ENCODE measurements around the gene PRDM15. TPM values are rescaled to one million over a fixed set of nuclear protein-coding genes. Genes with fewer than 3 reads are reported as not detected.

The PRDM15 gene
- total RNA-seq, 1 experiment from 2014 or later = 3.0 TPM

DNA sequence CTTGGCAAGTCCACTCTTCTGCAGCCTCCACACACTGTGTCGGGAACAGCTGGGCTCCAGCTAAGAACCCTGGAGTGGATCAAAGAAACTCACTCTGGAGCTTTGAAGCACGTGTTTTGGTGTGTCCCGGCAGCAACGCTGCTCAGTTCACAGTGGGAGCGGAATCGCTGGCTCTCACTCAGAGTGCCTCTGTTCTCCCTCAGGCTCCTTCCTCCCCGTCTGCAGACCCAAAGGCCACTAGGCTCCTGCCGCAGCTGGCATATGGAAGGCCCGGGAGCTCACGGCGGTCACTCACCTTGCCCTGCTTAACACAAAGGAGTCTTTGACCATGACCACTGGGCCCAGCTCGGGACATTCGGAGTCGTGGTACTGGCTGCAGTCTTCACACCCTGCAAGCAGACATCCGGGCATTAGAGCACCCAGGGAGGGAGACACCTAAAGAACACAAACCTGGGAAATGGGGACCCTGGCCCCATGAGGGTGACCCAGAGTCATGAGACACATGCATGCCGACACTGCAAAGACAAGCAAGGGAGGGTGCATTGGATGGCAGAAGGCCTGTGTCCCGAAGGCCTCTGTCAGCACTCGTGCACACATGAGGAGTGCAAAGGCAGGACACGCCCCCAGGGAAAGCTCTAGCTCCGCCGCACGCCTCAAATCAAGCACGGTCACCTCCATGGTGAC lies 19.7 kb downstream of the PRDM15 start:
- no peaks in the 10 kb centered on the region for H3K9me3 ChIP-seq (ENCODE audit: low read length)
- H3K79me2 ChIP-seq (ENCODE audit: low read length) = no peaks in the 10 kb centered on the region
- no peak overlapping the region for H3K9ac ChIP-seq (ENCODE audit: low read length)
- no peak overlapping the region for H3K27ac ChIP-seq (ENCODE audit: low read length)
- H3K4me1 ChIP-seq (ENCODE audit: low read length) = peaks cover 31% of the 10 kb centered on the region
- peaks cover 33% of the 10 kb centered on the region; the same call in 1 of the 2 replicates for H4K20me1 ChIP-seq (ENCODE audit: insufficient read depth, low read depth, low read length)
- no peaks in the 10 kb centered on the region for H3K27me3 ChIP-seq (ENCODE audit: low read length)
- DNase-seq = no peak
- no peak overlapping the region for H3K4me3 ChIP-seq (ENCODE audit: low read length)
- H3K4me2 ChIP-seq (ENCODE audit: low read depth, low read length, poor library complexity, severe bottlenecking) = no peak overlapping the region
- no peak overlapping the region for H2AFZ ChIP-seq (ENCODE audit: low read length)
- H3K36me3 ChIP-seq (ENCODE audit: insufficient read depth, low read length) = no peaks in the 10 kb centered on the region
- no peaks in the 10 kb centered on the region for H3K9me2 ChIP-seq (replicated peaks; ENCODE audit: insufficient read depth, low read length)

GRCh38 chr21:41858466-41859296 lies 20.5 kb downstream of the PRDM15 start:
- H4K20me1 ChIP-seq (ENCODE audit: insufficient read depth, low read depth, low read length) = peaks cover 31% of the 10 kb centered on the region; the same call in 1 of the 2 replicates

DNA sequence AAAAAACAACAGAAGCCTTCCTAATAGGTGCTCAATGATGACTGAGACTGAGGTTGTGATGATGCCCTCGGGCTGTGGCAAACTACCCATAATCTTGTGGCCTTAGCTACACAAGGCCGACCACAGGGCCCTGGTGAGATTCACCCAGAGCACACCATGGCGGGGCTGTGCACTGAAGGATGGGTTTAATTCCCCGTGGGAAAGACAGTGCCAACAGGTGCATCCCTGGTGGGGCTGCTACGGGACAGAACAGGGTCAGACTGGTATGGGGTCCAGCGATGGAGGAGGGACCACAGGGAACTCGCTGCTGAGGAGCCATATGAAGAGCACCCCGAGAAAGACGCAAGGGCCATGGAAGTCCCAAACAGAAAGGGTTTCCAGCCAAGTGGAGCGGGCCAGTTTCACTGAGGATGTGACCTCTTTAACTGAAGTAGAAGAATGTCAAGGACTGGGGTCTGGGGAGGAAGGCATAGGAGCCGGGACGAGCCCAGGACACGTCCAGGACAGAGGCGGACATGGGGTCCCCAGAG lies 21.3 kb downstream of the PRDM15 start:
- H3K9me2 ChIP-seq (replicated peaks; ENCODE audit: insufficient read depth, low read length) = no peaks in the 10 kb centered on the region
- no peak for DNase-seq
- H3K27me3 ChIP-seq (ENCODE audit: low read length) = no peaks in the 10 kb centered on the region
- H2AFZ ChIP-seq (ENCODE audit: low read length) = no peak overlapping the region
- no peaks in the 10 kb centered on the region for H3K36me3 ChIP-seq (ENCODE audit: insufficient read depth, low read length)
- peaks cover 23% of the 10 kb centered on the region; the same call in 1 of the 2 replicates for H4K20me1 ChIP-seq (ENCODE audit: insufficient read depth, low read depth, low read length)
- H3K27ac ChIP-seq (ENCODE audit: low read length) = no peak overlapping the region
- no peaks in the 10 kb centered on the region for H3K79me2 ChIP-seq (ENCODE audit: low read length)
- no peak overlapping the region for H3K4me3 ChIP-seq (ENCODE audit: low read length)
- H3K9me3 ChIP-seq (ENCODE audit: low read length) = no peaks in the 10 kb centered on the region
- no peak overlapping the region for H3K4me2 ChIP-seq (ENCODE audit: low read depth, low read length, poor library complexity, severe bottlenecking)
- no peak overlapping the region for H3K9ac ChIP-seq (ENCODE audit: low read length)
- H3K4me1 ChIP-seq (ENCODE audit: low read length) = peaks cover 17% of the 10 kb centered on the region

More at GRCh38 chr21:41858466-41859296, 20.5 kb downstream of the PRDM15 start:
- no peak overlapping the region for H3K27ac ChIP-seq (ENCODE audit: low read length)
- H3K27me3 ChIP-seq (ENCODE audit: low read length) = no peaks in the 10 kb centered on the region
- no peak overlapping the region for H3K9ac ChIP-seq (ENCODE audit: low read length)
- H3K4me1 ChIP-seq (ENCODE audit: low read length) = peaks cover 24% of the 10 kb centered on the region
- H3K9me2 ChIP-seq (replicated peaks; ENCODE audit: insufficient read depth, low read length) = no peaks in the 10 kb centered on the region
- no peak overlapping the region for H3K4me3 ChIP-seq (ENCODE audit: low read length)
- no peak for DNase-seq
- H3K36me3 ChIP-seq (ENCODE audit: insufficient read depth, low read length) = no peaks in the 10 kb centered on the region
- H3K79me2 ChIP-seq (ENCODE audit: low read length) = no peaks in the 10 kb centered on the region
- no peak overlapping the region for H3K4me2 ChIP-seq (ENCODE audit: low read depth, low read length, poor library complexity, severe bottlenecking)
- H3K9me3 ChIP-seq (ENCODE audit: low read length) = no peaks in the 10 kb centered on the region
- no peak overlapping the region for H2AFZ ChIP-seq (ENCODE audit: low read length)

- H3K36me3 ChIP-seq (ENCODE audit: insufficient read depth, low read length) = no peaks in the 10 kb centered on the region
- H3K9me3 ChIP-seq (ENCODE audit: low read length) = no peaks in the 10 kb centered on the region
- no peak overlapping the region for H3K27ac ChIP-seq (ENCODE audit: low read length)
- H3K79me2 ChIP-seq (ENCODE audit: low read length) = no peaks in the 10 kb centered on the region
- H3K9me2 ChIP-seq (replicated peaks; ENCODE audit: insufficient read depth, low read length) = no peaks in the 10 kb centered on the region
- no peak overlapping the region for H2AFZ ChIP-seq (ENCODE audit: low read length)
- H3K4me3 ChIP-seq (ENCODE audit: low read length) = no peak overlapping the region
- no peak overlapping the region for H3K4me2 ChIP-seq (ENCODE audit: low read depth, low read length, poor library complexity, severe bottlenecking)
- no peak overlapping the region for H3K9ac ChIP-seq (ENCODE audit: low read length)
- H3K27me3 ChIP-seq (ENCODE audit: low read length) = no peaks in the 10 kb centered on the region
- H3K4me1 ChIP-seq (ENCODE audit: low read length) = peaks cover 14% of the 10 kb centered on the region
- DNase-seq = no peak
- H4K20me1 ChIP-seq (ENCODE audit: insufficient read depth, low read depth, low read length) = peaks cover 11% of the 10 kb centered on the region; the same call in 1 of the 2 replicates
These were observed 22.6 kb downstream of the PRDM15 start for GRCh38 chr21:41856572-41856971.

DNA sequence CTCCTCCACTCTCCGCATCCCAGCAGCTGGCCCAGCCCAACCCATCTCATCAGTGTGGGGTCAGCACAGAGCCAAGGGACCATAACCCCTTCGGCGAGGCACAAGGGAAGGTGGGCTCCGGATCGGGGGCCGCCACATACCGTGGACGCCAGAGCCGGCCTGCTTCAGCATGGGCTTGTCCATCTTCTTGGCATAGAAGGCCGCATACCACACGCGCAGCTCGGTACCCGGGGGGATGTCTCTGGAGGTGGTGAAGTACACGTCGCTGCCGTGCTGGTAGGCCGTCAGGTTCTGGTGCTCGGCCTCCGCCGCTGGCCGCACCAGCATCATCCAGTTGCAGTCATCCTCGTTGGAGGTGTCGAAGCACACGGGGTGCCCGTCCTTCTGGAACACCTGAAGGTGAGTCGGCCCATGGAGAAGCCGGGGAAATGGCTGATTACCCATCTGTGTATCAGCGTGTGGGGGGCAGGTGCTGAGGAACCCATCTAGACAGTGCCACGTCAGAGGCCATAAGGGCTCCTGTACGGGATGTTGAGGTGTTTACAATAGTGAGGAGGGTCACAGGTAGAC lies 24.6 kb downstream of the PRDM15 start:
- Histone ChIP-seq H3K9me2 (replicated peaks; ENCODE audit: insufficient read depth, low read length) (no peaks in the 10 kb centered on the region), H3K79me2 (ENCODE audit: low read length) (no peaks in the 10 kb centered on the region), H3K27ac (ENCODE audit: low read length) (no peak overlapping the region), H2AFZ (ENCODE audit: low read length) (no peak overlapping the region), H3K4me2 (ENCODE audit: low read depth, low read length, poor library complexity, severe bottlenecking) (no peak overlapping the region), H3K27me3 (ENCODE audit: low read length) (no peaks in the 10 kb centered on the region), H3K4me3 (ENCODE audit: low read length) (no peak overlapping the region), H4K20me1 (ENCODE audit: insufficient read depth, low read depth, low read length) (no peaks in the 10 kb centered on the region), H3K36me3 (ENCODE audit: insufficient read depth, low read length) (no peaks in the 10 kb centered on the region), H3K9me3 (ENCODE audit: low read length) (no peaks in the 10 kb centered on the region), H3K4me1 (ENCODE audit: low read length) (peaks cover 6% of the 10 kb centered on the region), H3K9ac (ENCODE audit: low read length) (no peak overlapping the region)
- DNase-seq = no peak

GRCh38 chr21:41852929-41853320 lies 26.2 kb downstream of the PRDM15 start:
- H3K27ac ChIP-seq (ENCODE audit: low read length) = no peak overlapping the region
- H3K9me2 ChIP-seq (replicated peaks; ENCODE audit: insufficient read depth, low read length) = no peaks in the 10 kb centered on the region
- no peaks in the 10 kb centered on the region for H4K20me1 ChIP-seq (ENCODE audit: insufficient read depth, low read depth, low read length)
- no peaks in the 10 kb centered on the region for H3K36me3 ChIP-seq (ENCODE audit: insufficient read depth, low read length)
- H3K79me2 ChIP-seq (ENCODE audit: low read length) = no peaks in the 10 kb centered on the region
- H3K27me3 ChIP-seq (ENCODE audit: low read length) = no peaks in the 10 kb centered on the region
- no peaks in the 10 kb centered on the region for H3K9me3 ChIP-seq (ENCODE audit: low read length)
- no peak overlapping the region for H3K4me3 ChIP-seq (ENCODE audit: low read length)
- no peak overlapping the region for H3K4me2 ChIP-seq (ENCODE audit: low read depth, low read length, poor library complexity, severe bottlenecking)
- H3K9ac ChIP-seq (ENCODE audit: low read length) = no peak overlapping the region
- no peak for DNase-seq
- no peak overlapping the region for H2AFZ ChIP-seq (ENCODE audit: low read length)
- H3K4me1 ChIP-seq (ENCODE audit: low read length) = peaks cover 4% of the 10 kb centered on the region

DNA sequence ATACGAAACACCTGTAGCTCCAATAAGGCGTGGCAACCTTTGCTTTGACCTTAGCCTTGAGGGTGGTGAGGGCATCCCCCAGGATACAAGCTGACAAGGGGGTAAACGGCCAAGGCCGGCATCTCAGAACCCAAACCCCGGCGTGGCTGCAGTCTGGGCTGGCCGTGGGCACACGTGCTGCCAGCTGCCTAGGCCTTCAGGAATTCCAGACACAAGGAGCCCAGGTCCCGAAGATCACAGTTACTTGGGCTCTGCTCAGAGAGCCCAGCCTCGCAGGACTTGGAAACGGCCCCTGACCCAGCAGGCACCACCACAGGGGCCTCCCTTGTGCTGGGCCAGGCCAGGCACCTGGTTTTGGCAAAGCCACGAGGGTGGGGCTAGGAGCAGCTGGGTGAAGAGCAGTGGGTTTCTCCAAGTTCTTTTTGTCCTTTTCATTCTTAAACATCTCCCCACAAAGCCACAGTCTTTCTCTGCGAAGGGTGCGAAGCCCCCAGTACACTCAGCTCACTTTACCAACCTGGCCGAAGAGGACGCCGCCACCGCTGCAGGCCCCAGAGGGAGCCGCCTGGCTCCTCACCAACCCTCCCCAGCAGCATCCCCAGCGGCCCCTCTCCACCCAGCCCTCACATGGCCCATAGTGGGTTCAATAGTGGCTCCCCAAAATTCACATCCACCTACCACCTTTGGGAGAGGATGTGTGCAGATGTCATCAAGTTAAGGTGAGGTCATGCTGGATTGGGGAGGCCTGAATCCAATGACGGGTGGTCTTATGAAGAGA lies 26.8 kb downstream of the PRDM15 start:
- H3K36me3 ChIP-seq (ENCODE audit: insufficient read depth, low read length) = no peaks in the 10 kb centered on the region
- no peak for DNase-seq
- no peaks in the 10 kb centered on the region for H3K9me3 ChIP-seq (ENCODE audit: low read length)
- H3K27ac ChIP-seq (ENCODE audit: low read length) = no peak overlapping the region
- H3K9me2 ChIP-seq (replicated peaks; ENCODE audit: insufficient read depth, low read length) = no peaks in the 10 kb centered on the region
- H2AFZ ChIP-seq (ENCODE audit: low read length) = no peak overlapping the region
- no peaks in the 10 kb centered on the region for H3K27me3 ChIP-seq (ENCODE audit: low read length)
- no peaks in the 10 kb centered on the region for H3K4me1 ChIP-seq (ENCODE audit: low read length)
- no peaks in the 10 kb centered on the region for H3K79me2 ChIP-seq (ENCODE audit: low read length)
- H3K4me3 ChIP-seq (ENCODE audit: low read length) = no peak overlapping the region
- H3K4me2 ChIP-seq (ENCODE audit: low read depth, low read length, poor library complexity, severe bottlenecking) = no peak overlapping the region
- no peak overlapping the region for H3K9ac ChIP-seq (ENCODE audit: low read length)
- H4K20me1 ChIP-seq (ENCODE audit: insufficient read depth, low read depth, low read length) = no peaks in the 10 kb centered on the region
